Endothelial cell (in vitro differentiated cells): ENCODE measurements around the gene SERPINE1. TPM values are rescaled to one million over a fixed set of nuclear protein-coding genes. Genes with fewer than 3 reads are reported as not detected.
A peak's percentile ranks its signal among the peaks of the same experiment; 100 is the strongest.

Source experiments
- DNase-seq: peaks from one replicate; pipeline ENCODE4 v3.0.0; 2021; ENCODE audit warnings: low spot score
- H3K27ac Mint-ChIP-seq: one replicate; pipeline ENCODE4 v1.8.0; 2021; ENCODE audit warnings: mixed read lengths, inconsistent platforms; ENCODE audit not compliant: unreplicated experiment
- H3K27me3 Mint-ChIP-seq: one replicate; pipeline ENCODE4 v1.8.0; 2021; ENCODE audit warnings: mild to moderate bottlenecking, moderate library complexity, mixed read lengths, inconsistent platforms; ENCODE audit not compliant: unreplicated experiment
- H3K36me3 Mint-ChIP-seq: one replicate; pipeline ENCODE4 v1.8.0; 2021; ENCODE audit warnings: mild to moderate bottlenecking, low read depth, mixed read lengths, inconsistent platforms; ENCODE audit not compliant: unreplicated experiment
- H3K4me1 Mint-ChIP-seq: one replicate; pipeline ENCODE4 v1.8.0; 2021; ENCODE audit warnings: mild to moderate bottlenecking, mixed read lengths, inconsistent platforms; ENCODE audit not compliant: unreplicated experiment
- H3K4me3 Mint-ChIP-seq: one replicate; pipeline ENCODE4 v1.8.0; 2021; ENCODE audit warnings: mild to moderate bottlenecking, mixed read lengths, inconsistent platforms; ENCODE audit not compliant: unreplicated experiment
- H3K9me3 Mint-ChIP-seq: one replicate; pipeline ENCODE4 v1.8.0; 2021; ENCODE audit warnings: mixed read lengths, inconsistent platforms; ENCODE audit not compliant: unreplicated experiment
- total RNA-seq: library from RNA; stranded (reverse); fragmentation: NEBNext Ultra II Directional; extraction: Animal tissue kit (Norgen Biotek cat#: 25700); gene quantifications from one replicate; pipeline ENCODE4 v1.2.1, GENCODE V29; 2021; ENCODE audit not compliant: unreplicated experiment
- TF ChIP-seq, protein P1 (sequence below): fragments of 200-600 bp; sonication (generic); IDR thresholded peaks from one replicate; pipeline ENCODE4 v1.5.0; 2021; ENCODE audit warnings: antibody characterized with exemption; ENCODE audit not compliant: unreplicated experiment

Gene SERPINE1
- total RNA-seq, 1 donor from 2014 or later = 0.80 TPM

DNA sequence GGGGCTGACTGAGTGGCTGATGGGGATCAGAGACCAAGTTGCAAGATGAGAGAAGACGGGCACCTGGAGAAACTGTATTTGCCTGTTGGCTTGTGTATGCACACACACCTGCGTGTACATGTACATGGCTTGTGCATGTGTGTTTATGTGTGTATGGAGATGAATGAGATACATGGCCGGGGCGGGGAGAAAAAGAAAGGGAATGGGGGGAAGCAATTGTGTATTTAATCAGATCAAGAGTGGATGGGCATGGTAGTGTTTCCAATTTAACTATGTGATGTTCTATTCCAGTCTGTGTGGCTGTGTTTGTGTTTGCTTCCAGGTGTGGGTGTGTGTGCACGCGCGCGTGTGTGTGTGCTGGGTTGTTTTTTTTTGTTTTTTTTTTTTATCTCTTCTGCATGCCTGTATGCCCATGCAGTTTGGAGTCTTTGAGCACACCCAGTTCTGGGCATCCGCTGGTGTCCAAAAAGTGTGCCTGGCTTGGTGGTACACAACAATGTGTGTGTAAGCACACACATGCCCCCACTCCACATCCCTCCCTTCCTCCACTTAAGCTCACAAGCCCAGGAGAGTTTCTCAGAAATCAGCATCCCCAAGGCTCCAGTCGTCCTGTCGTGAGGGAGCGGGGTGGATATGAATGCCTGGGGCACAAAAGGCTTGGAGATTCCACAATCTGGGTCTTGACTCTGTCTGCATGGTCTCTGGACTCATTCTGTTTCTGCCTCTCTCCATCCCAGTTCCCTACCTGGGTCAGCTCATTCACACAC is 40.9 kb downstream of the SERPINE1 start:
- H3K9me3 Mint-ChIP-seq = no peaks in the 10 kb centered on the region
- peaks cover 47% of the 10 kb centered on the region for H3K27me3 Mint-ChIP-seq
- peaks cover 32% of the 10 kb centered on the region for H3K4me1 Mint-ChIP-seq
- DNase-seq = no peak
- peaks cover 7% of the 10 kb centered on the region for H3K36me3 Mint-ChIP-seq
- no peak overlapping the region for H3K27ac Mint-ChIP-seq
- H3K4me3 Mint-ChIP-seq = peak overlapping the region; percentile 44
- TF ChIP-seq, protein P1, sequence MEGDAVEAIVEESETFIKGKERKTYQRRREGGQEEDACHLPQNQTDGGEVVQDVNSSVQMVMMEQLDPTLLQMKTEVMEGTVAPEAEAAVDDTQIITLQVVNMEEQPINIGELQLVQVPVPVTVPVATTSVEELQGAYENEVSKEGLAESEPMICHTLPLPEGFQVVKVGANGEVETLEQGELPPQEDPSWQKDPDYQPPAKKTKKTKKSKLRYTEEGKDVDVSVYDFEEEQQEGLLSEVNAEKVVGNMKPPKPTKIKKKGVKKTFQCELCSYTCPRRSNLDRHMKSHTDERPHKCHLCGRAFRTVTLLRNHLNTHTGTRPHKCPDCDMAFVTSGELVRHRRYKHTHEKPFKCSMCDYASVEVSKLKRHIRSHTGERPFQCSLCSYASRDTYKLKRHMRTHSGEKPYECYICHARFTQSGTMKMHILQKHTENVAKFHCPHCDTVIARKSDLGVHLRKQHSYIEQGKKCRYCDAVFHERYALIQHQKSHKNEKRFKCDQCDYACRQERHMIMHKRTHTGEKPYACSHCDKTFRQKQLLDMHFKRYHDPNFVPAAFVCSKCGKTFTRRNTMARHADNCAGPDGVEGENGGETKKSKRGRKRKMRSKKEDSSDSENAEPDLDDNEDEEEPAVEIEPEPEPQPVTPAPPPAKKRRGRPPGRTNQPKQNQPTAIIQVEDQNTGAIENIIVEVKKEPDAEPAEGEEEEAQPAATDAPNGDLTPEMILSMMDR = no peak

- H3K27me3 Mint-ChIP-seq = peaks cover 50% of the 10 kb centered on the region
- H3K4me1 Mint-ChIP-seq = peaks cover 32% of the 10 kb centered on the region
- no peak overlapping the region for H3K27ac Mint-ChIP-seq
- H3K4me3 Mint-ChIP-seq = peak overlapping the region; percentile 44
- TF ChIP-seq, protein P1 = no peak
- no peaks in the 10 kb centered on the region for H3K9me3 Mint-ChIP-seq
- DNase-seq = no peak
- peaks cover 7% of the 10 kb centered on the region for H3K36me3 Mint-ChIP-seq
Measured at GRCh38 chr7:101168412-101169049, 41.6 kb downstream of the SERPINE1 start.

DNA sequence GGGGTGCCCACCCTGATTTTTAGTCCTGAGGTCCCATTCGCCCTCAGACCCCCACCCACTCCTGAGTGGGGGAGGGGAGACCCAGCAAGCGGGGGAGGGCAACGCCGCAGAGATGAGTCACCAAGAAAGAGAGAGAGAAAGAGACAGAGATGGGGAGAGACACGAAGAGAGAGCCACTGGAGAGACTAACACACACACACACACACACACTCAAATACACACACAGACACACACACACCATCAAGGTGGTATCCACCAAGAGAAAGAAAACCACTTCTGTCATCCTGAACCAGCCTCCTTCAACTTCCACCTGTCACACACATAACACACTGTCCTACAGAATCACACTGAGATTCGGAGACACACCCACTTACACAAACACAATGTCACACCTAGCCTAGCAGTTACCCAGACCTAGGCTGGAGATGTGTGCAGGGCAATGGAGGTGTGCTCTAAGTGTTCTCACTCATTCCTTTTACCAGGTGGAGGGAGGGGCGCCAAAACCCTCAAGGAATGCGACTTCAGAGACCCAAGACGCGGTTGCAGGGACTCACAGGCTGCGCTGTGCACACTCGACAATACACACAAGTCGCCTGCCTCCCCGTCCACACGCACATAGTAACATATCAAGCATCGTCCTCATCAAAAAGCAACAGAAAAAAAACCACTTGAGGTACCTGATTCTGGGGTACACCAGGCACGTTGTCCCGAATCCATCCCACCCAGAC is 42.4 kb downstream of the SERPINE1 start:
- peak overlapping the region; percentile 79 for H3K4me3 Mint-ChIP-seq
- no peak for DNase-seq
- H3K27me3 Mint-ChIP-seq = peaks cover 56% of the 10 kb centered on the region
- TF ChIP-seq, protein P1 = no peak
- peaks cover 7% of the 10 kb centered on the region for H3K36me3 Mint-ChIP-seq
- peaks cover 32% of the 10 kb centered on the region for H3K4me1 Mint-ChIP-seq
- peak overlapping the region; percentile 48 for H3K27ac Mint-ChIP-seq
- H3K9me3 Mint-ChIP-seq = no peaks in the 10 kb centered on the region

DNA sequence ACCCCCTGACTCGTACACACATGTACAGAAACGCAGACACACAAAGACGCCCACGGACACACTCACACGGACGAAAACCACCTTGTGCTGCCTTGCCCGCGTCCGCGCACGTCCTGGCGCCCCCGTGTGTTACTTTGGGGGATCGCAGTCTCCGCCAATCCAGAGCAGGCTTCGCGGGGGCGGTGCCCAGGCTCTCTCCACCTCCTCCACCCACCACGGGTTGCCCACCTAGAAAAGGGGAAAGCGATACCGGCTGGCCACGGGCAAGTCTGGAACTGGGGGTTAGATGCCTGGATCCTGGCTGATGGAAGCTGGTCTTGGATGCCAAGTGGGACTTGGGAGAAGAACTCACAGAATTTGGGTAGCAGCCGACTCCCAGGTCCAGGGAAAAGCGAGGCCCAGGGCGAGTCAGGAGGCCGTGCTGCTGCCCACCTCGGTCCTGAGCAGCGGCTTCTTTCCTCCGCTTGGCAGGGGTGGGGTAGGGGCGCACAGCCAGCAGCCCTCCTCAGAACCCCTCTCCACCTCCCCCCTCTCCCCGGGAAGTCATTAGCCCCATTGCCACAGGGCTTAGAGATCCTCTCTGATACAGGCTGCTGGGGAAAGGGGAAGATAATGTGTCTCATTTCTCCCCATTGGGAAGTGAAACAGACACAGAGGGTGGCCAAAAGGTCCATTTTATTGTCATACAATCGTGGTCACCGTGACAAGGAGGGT is 43.1 kb downstream of the SERPINE1 start:
- H3K9me3 Mint-ChIP-seq = no peaks in the 10 kb centered on the region
- H3K36me3 Mint-ChIP-seq = peaks cover 7% of the 10 kb centered on the region
- no peak overlapping the region for H3K4me3 Mint-ChIP-seq
- peaks cover 28% of the 10 kb centered on the region for H3K4me1 Mint-ChIP-seq
- H3K27ac Mint-ChIP-seq = no peak overlapping the region
- DNase-seq = peak; percentile 90
- H3K27me3 Mint-ChIP-seq = peaks cover 57% of the 10 kb centered on the region
- TF ChIP-seq, protein P1 = peak; percentile 84
